ENCODE measurements around the gene FLVCR1. TPM values are rescaled to one million over a fixed set of nuclear protein-coding genes. Genes with fewer than 3 reads are reported as not detected.

The FLVCR1 gene
- total and polyA plus RNA-seq, 9 of the 15 experiments (the other 6 are each of a cell fraction or from before 2014, with no cell fraction given) = 5.2 to 18.0 (median 12.5) TPM

DNA sequence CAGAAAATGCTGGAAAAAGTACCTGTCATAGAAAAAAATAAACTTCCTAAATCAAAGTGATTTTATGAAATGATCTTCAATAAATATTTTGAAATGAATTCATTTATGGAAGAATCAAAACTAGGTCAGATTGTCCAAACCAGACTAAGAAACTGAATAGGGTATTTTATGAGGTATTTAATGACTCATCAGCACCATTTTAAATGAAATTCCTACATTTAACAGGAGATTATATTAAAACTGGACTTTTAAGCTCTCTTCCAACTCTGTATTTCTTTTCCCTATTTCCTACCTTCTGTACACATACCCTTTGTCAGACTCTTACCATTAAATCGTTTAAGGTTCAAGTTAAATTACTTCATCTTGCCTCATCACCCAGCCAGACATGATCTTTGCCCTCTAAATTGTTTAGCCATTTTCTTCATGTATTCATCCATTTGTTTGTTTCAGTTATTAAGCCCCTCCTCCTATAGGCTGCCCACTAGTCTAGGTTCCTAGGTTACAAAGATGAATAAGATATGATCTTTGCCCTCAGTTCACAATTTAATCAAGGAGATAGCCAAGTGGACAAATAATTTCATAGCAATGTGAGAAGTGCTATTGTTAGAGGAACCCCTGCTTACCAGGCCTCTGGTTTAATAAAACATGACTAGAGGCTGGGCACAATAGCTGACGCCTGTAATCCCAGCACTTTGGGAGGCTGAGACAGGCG, 41.4 kb upstream of the FLVCR1 start:
- H3K4me1 ChIP-seq (replicated peaks in 1 of 2; ENCODE audit: control insufficient read depth in 2 of 2, insufficient read depth in 2 of 2, low read length in 2 of 2) = no peaks in the 10 kb centered on the region
- no TSS peak for BruUV-seq (replicated peaks)
- no peaks in the 10 kb centered on the region for H3K79me2 ChIP-seq (ENCODE audit: control insufficient read depth, insufficient read depth, low read length)
- POLR2A ChIA-PET = interaction anchor here (0.6 to 1.4 kb wide), 4 partner anchors 9 to 142 kb away, joined by 3 read pairs; no protein-coding TSS in a partner anchor
- in situ Hi-C loops (cut with MboI) (no loop called here), intact Hi-C loops (cut with micrococcal nuclease) (no loop called here)
- ATAC-seq (peak; percentile 14; the same call in 1 of the 3 replicates), FAIRE-seq (no peak), DNase-seq (ENCODE audit: extremely low read depth in 1 of 4, low spot score in 3 of 4) (no peak)
- no peaks in the 10 kb centered on the region for H3K9me3 ChIP-seq (replicated peaks; ENCODE audit: control insufficient read depth, insufficient read depth, low read depth, low read length)
- H3K9ac ChIP-seq (ENCODE audit: insufficient read depth in 1 of 2, low read depth in 2 of 2, low read length in 2 of 2) = no peak overlapping the region
- WGBS (ENCODE audit: insufficient coverage, low coverage, missing lambda C conversion rate) = 38% methylated on average over 3 of the region's 3 CpGs
- no peak overlapping the region for H2AFZ ChIP-seq (ENCODE audit: low read depth, low read length)
- H3K9me1 ChIP-seq (ENCODE audit: control insufficient read depth, insufficient read depth, low read length) = no peaks in the 10 kb centered on the region
- H3K27ac ChIP-seq (ENCODE audit: extremely low read depth, low read depth, low read length) = no peak overlapping the region
- H3K27me3 ChIP-seq (ENCODE audit: control insufficient read depth in 2 of 2, insufficient read depth in 2 of 2, low read length in 2 of 2) = no peaks in the 10 kb centered on the region
- CTCF ChIA-PET (ENCODE audit: low intra/inter-chr PET ratio) = no interaction called here
- no peaks in the 10 kb centered on the region for H3K36me3 ChIP-seq (ENCODE audit: control insufficient read depth, insufficient read depth, low read length)
- H3K4me3 ChIP-seq = no peak overlapping the region
- H3K4me2 ChIP-seq (ENCODE audit: insufficient read depth, low read length) = no peak overlapping the region
- TF ChIP-seq POLR2AphosphoS2 (IDR thresholded peaks at IDR 0.05; ENCODE audit: low read length) (0 out of 2 replicates have a peak, but pooled peaks have one; percentile 32), NFIX (CRISPR knock-in tag; IDR thresholded peaks at IDR 0.05; ENCODE audit: low read depth) (no peak)
- H4K20me1 ChIP-seq (replicated peaks; ENCODE audit: control insufficient read depth, insufficient read depth, low read length) = no peaks in the 10 kb centered on the region

DNA sequence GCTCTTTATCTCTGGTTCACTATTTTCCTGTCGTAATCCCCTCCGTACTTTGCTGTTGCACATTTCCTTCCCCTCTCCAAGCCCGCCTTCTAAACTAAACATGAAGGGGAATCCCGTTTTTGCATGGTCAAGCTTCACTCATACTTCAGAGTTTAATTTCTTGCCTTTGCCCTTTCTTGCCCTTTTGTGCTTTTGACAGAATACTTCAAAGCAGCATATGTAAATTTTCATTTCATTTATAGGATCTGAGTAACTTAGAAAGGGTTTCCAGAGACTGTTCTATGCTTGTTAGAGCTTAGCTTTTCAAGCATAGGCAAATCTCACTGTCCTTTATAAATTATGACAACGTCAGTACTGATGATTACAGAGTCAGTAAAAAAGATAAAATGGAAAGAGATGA, 38.3 kb upstream of the FLVCR1 start:
- in situ Hi-C loops (cut with MboI) = no loop called here
- 28% methylated on average over 5 of the region's 5 CpGs for WGBS (ENCODE audit: insufficient coverage, low coverage, missing lambda C conversion rate)
- POLR2A ChIA-PET = interaction anchor here (0.8 to 1.5 kb wide), 3 partner anchors 10 to 44 kb away, joined by 3 to 4 read pairs (median 3); no protein-coding TSS in a partner anchor
- H3K27ac ChIP-seq (ENCODE audit: extremely low read depth, low read depth, low read length) = no peak overlapping the region
- H3K4me3 ChIP-seq = no peak overlapping the region
- H3K9me3 ChIP-seq (replicated peaks; ENCODE audit: control insufficient read depth, insufficient read depth, low read depth, low read length) = no peaks in the 10 kb centered on the region; the same call in 1 of the 2 replicates
- H3K27me3 ChIP-seq (ENCODE audit: control insufficient read depth in 2 of 2, insufficient read depth in 2 of 2, low read length in 2 of 2) = 0 out of 5 replicates have a peak, but pooled peaks cover 0 to 4% of the 10 kb centered on the region in 2 experiments
- no TSS peak for BruUV-seq (replicated peaks)
- no peaks in the 10 kb centered on the region for H3K9me1 ChIP-seq (ENCODE audit: control insufficient read depth, insufficient read depth, low read length)
- H3K36me3 ChIP-seq (ENCODE audit: control insufficient read depth, insufficient read depth, low read length) = no peaks in the 10 kb centered on the region
- no peak for FAIRE-seq
- no peaks in the 10 kb centered on the region for H3K79me2 ChIP-seq (ENCODE audit: control insufficient read depth, insufficient read depth, low read length)
- intact Hi-C loops (cut with micrococcal nuclease) = no loop called here
- no peaks in the 10 kb centered on the region for H3K4me1 ChIP-seq (replicated peaks in 1 of 2; ENCODE audit: control insufficient read depth in 2 of 2, insufficient read depth in 2 of 2, low read length in 2 of 2)
- no peak for ATAC-seq
- no peak overlapping the region for H3K4me2 ChIP-seq (ENCODE audit: insufficient read depth, low read length)
- no peak for DNase-seq (ENCODE audit: extremely low read depth in 1 of 4, low spot score in 3 of 4)
- CTCF ChIA-PET (ENCODE audit: low intra/inter-chr PET ratio) = no interaction called here
- H4K20me1 ChIP-seq (replicated peaks; ENCODE audit: control insufficient read depth, insufficient read depth, low read length) = no peaks in the 10 kb centered on the region
- H3K9ac ChIP-seq (ENCODE audit: insufficient read depth in 1 of 2, low read depth in 2 of 2, low read length in 2 of 2) = no peak overlapping the region
- H2AFZ ChIP-seq (ENCODE audit: low read depth, low read length) = no peak overlapping the region
- TF ChIP-seq ZNF75A (CRISPR knock-in tag; IDR thresholded peaks at IDR 0.05) = no peak
- TF ChIP-seq E2F3 (CRISPR knock-in tag; IDR thresholded peaks at IDR 0.05) = no peak
- no peak for TF ChIP-seq TEAD2 (tag; IDR thresholded peaks at IDR 0.05)
- TF ChIP-seq HDAC1 (IDR thresholded peaks at IDR 0.05) = no peak
- TF ChIP-seq ATF1 (CRISPR knock-in tag; IDR thresholded peaks at IDR 0.05) = no peak
- TF ChIP-seq ATF1 (tag; IDR thresholded peaks at IDR 0.05) = no peak
- TF ChIP-seq SMARCE1 (IDR thresholded peaks at IDR 0.05) = no peak
- TF ChIP-seq ZNF668 (CRISPR knock-in tag; IDR thresholded peaks at IDR 0.05) = no peak
- no peak for TF ChIP-seq RFX1 (IDR thresholded peaks at IDR 0.05)
- no peak for TF ChIP-seq ZNF175 (CRISPR knock-in tag; IDR thresholded peaks at IDR 0.05; ENCODE audit: low read depth)
- no peak for TF ChIP-seq MEF2A (IDR thresholded peaks at IDR 0.05; ENCODE audit: control insufficient read depth, low read depth, low read length)
- no peak for TF ChIP-seq POLR2H (tag; IDR thresholded peaks at IDR 0.05; ENCODE audit: low read depth)
- TF ChIP-seq NR2F6 (CRISPR knock-in tag; IDR thresholded peaks at IDR 0.05) = no peak
- no peak for TF ChIP-seq STAT5B (CRISPR knock-in tag; IDR thresholded peaks at IDR 0.05)
- no peak for TF ChIP-seq L3MBTL2 (IDR thresholded peaks at IDR 0.05)
